B cell (primary cell): Measurements from ENCODE around the gene CLEC2B. TPM values are rescaled to one million over a fixed set of nuclear protein-coding genes. Genes with fewer than 3 reads are reported as not detected.

Source experiments
- ATAC-seq: fragments of 200-7000 bp; cut with Tn5 transposase; one replicate; pipeline ENCODE4 v1.10.0; 2021; ENCODE audit warnings: low read depth, mild to moderate bottlenecking, moderate number of reproducible peaks, moderate library complexity
- CTCF ChIA-PET: fragments of 350-600 bp; sonication (Branson Sonifier 250); formaldehyde crosslinking; loops from one replicate; lab custom pipeline; 2021; ENCODE audit warnings: antibody characterized with exemption, inconsistent platforms; lab: Charles Lee
- POLR2A ChIA-PET: fragments of 350-600 bp; sonication (Branson Sonifier 250); formaldehyde crosslinking; loops from one replicate; lab custom pipeline; 2021; ENCODE audit warnings: antibody characterized with exemption; lab: Charles Lee
- DNase-seq: peaks from one replicate; pipeline ENCODE4 v3.0.0; 2013
- H2AFZ ChIP-seq: 2 replicates; pipeline ENCODE4 v1.6.1; 2012; ENCODE audit warnings: mild to moderate bottlenecking, low read depth, low read length; ENCODE audit not compliant: insufficient read depth, poor library complexity, severe bottlenecking
- H3K27ac ChIP-seq, 2 donors: 1 replicate in 1 of 2; 2 replicates in 1 of 2; pipeline ENCODE4 v1.5.1; 2012 to 2013; ENCODE audit warnings: low read length in 2 of 2, mild to moderate bottlenecking in 2 of 2, moderate library complexity in 1 of 2
- H3K27me3 ChIP-seq, 4 experiments: fragments of 200-600 bp in 1 of 4; sonication (generic) in 1 of 4; replicated peaks in 1 of 4; 1 replicate in 2 of 4; 2 replicates in 2 of 4; pipeline versions ENCODE4 v1.6.1 to v1.7.0; 2013 to 2016; ENCODE audit warnings: low read length in 3 of 4, mild to moderate bottlenecking in 2 of 4, mixed read lengths in 1 of 4, moderate library complexity in 1 of 4; ENCODE audit not compliant: insufficient read depth in 4 of 4, control insufficient read depth in 3 of 4; ENCODE audit errors: control extremely low read depth in 1 of 4
- H3K36me3 ChIP-seq, 2 experiments: replicated peaks in 1 of 2; 1 replicate in 1 of 2; 2 replicates in 1 of 2; pipeline versions ENCODE4 v1.6.1 to v1.7.1; 2013; ENCODE audit warnings: low read length in 1 of 2; ENCODE audit not compliant: insufficient read depth in 2 of 2, control insufficient read depth in 1 of 2; ENCODE audit errors: control extremely low read depth in 1 of 2, extremely low read depth in 1 of 2
- H3K4me1 ChIP-seq, 2 donors: fragments of 200-600 bp in 1 of 2; sonication (generic) in 1 of 2; 1 replicate in 1 of 2; 2 replicates in 1 of 2; pipeline versions ENCODE4 v1.5.1 to v1.6.1; 2013 to 2017; ENCODE audit warnings: low read length in 2 of 2; ENCODE audit not compliant: control insufficient read depth in 2 of 2, insufficient read depth in 2 of 2
- H3K4me2 ChIP-seq: replicated peaks from 2 replicates; pipeline ENCODE3; 2012; ENCODE audit warnings: mild to moderate bottlenecking, low read depth, low read length; ENCODE audit not compliant: poor library complexity, severe bottlenecking
- H3K4me3 ChIP-seq, 5 experiments: fragments of 200-600 bp in 1 of 5; sonication (generic) in 1 of 5; 1 replicate in 3 of 5; 2 replicates in 2 of 5; pipeline versions ENCODE4 v1.5.1 to v1.7.0; 2011 to 2016; ENCODE audit warnings: low read length in 4 of 5, mild to moderate bottlenecking in 4 of 5, low read depth in 2 of 5, control low read depth in 1 of 5, moderate library complexity in 1 of 5; ENCODE audit not compliant: insufficient read depth in 1 of 5; ENCODE audit errors: control extremely low read depth in 1 of 5, extremely low read depth in 1 of 5
- H3K79me2 ChIP-seq: fragments of 200-600 bp; sonication (generic); one replicate; pipeline ENCODE4 v1.6.0; 2016; ENCODE audit warnings: low read length; ENCODE audit not compliant: control insufficient read depth, insufficient read depth
- H3K9ac ChIP-seq: fragments of 200-600 bp; sonication (generic); 2 replicates; pipeline ENCODE4 v1.6.1; 2017; ENCODE audit warnings: mild to moderate bottlenecking, low read length, moderate library complexity
- H3K9me3 ChIP-seq, 3 donors: one replicate each; pipeline versions ENCODE4 v1.6.1 to v1.7.1; 2013; ENCODE audit warnings: low read length in 2 of 3; ENCODE audit not compliant: control insufficient read depth in 2 of 3, insufficient read depth in 1 of 3; ENCODE audit errors: control extremely low read depth in 1 of 3
- H4K20me1 ChIP-seq: 2 replicates; pipeline ENCODE4 v1.6.0; 2012; ENCODE audit warnings: mild to moderate bottlenecking, low read length; ENCODE audit not compliant: insufficient read depth, control insufficient read depth, poor library complexity, severe bottlenecking
- H3K27ac Mint-ChIP-seq: one replicate; pipeline ENCODE4 v1.8.0; 2021; ENCODE audit warnings: mixed read lengths
- H3K27me3 Mint-ChIP-seq: one replicate; pipeline ENCODE4 v1.8.0; 2021; ENCODE audit warnings: mixed read lengths
- H3K4me1 Mint-ChIP-seq: one replicate; pipeline ENCODE4 v1.8.0; 2021; ENCODE audit warnings: mixed read lengths
- H3K4me3 Mint-ChIP-seq: one replicate; pipeline ENCODE4 v1.8.0; 2021; ENCODE audit warnings: mixed read lengths
- H3K9me3 Mint-ChIP-seq: one replicate; pipeline ENCODE4 v1.8.0; 2022; ENCODE audit warnings: mixed read lengths; ENCODE audit not compliant: insufficient read depth
- CTCF ChIP-seq: fragments of 200-600 bp; IDR thresholded peaks from one replicate; pipeline ENCODE4 v1.8.0; 2022; ENCODE audit warnings: antibody characterized with exemption, mild to moderate bottlenecking
- EZH2 ChIP-seq: IDR thresholded peaks from 2 replicates; pipeline ENCODE4 v1.6.1; 2012; ENCODE audit warnings: borderline replicate concordance, low read depth, mild to moderate bottlenecking, moderate library complexity, low read length; ENCODE audit not compliant: insufficient read depth, poor library complexity, severe bottlenecking
- WGBS: methylation state at CpG from one replicate; pipeline ENCODE4 v1.1.5; 2013; ENCODE audit warnings: missing lambda C conversion rate; ENCODE audit not compliant: insufficient coverage; 5-methylcytosine and 5-hydroxymethylcytosine counted together
- intact Hi-C: fragments of 100-400 bp; cut with micrococcal nuclease; formaldehyde crosslinking; loops from one replicate; pipeline ENCODE4 v1.10.0; 2022
- polyA plus RNA-seq: library from polyadenylated mRNA; depleted of rRNA; stranded (reverse); fragments of >200 nt; gene quantifications from 2 replicates; pipeline ENCODE4 v1.2.3, GENCODE V29; 2012
- total RNA-seq, 2 donors: library from RNA; stranded (reverse); fragments of 120-200 nt in 1 of 2; gene quantifications; 1 replicate in 1 of 2; 2 replicates in 1 of 2; pipeline versions ENCODE4 v1.2.3 to v1.2.4, GENCODE V29; 2013 to 2022

Gene CLEC2B
- total and polyA plus RNA-seq, 2 donors (not counting 1 experiment from before 2014, with no cell fraction given) = 31.6 to 58.2 TPM

GRCh38 chr12:9868311-9868801, 798 bp downstream of the CLEC2B start:
- no peaks in the 10 kb centered on the region for H3K36me3 ChIP-seq
- peak; percentile 45 for DNase-seq
- ATAC-seq = no peak
- H3K27me3 ChIP-seq = no peaks in the 10 kb centered on the region
- H3K4me3 ChIP-seq = peak overlapping the region; percentile 51 to 97 (median 66)
- peaks cover 5% of the 10 kb centered on the region for H4K20me1 ChIP-seq
- peak overlapping the region; percentile 89 to 90 for H3K27ac ChIP-seq
- Mint-ChIP-seq H3K4me3 (peak overlapping the region; percentile 92), H3K27me3 (no peaks in the 10 kb centered on the region), H3K9me3 (peaks cover 9% of the 10 kb centered on the region), H3K27ac (peak overlapping the region; percentile 75), H3K4me1 (peaks cover 49% of the 10 kb centered on the region)
- TF ChIP-seq CTCF (no peak), EZH2 (no peak)
- no peak overlapping the region for H2AFZ ChIP-seq
- H3K4me1 ChIP-seq = peaks cover 14 to 19% of the 10 kb centered on the region in 2 donors
- peak overlapping the region; percentile 69 for H3K9ac ChIP-seq
- ChIA-PET POLR2A (no interaction called here), CTCF (interaction anchor here (1.3 to 4.3 kb wide), 4 partner anchors 54 to 137 kb away, joined by 3 to 14 read pairs (median 6); no protein-coding TSS in a partner anchor)
- peak overlapping the region; percentile 75 for H3K4me2 ChIP-seq
- intact Hi-C loops = loop anchor here (5.0 to 10.0 kb wide), 4 partner anchors 56 to 744 kb away; partner anchors contain the start of gene MAGOHB
- peaks cover 0 to 10% (median 0%) of the 10 kb centered on the region in 3 donors for H3K9me3 ChIP-seq
- peaks cover 69% of the 10 kb centered on the region for H3K79me2 ChIP-seq
- whole genome bisulfite sequencing = no CpG with 5 or more reads among the region's 11 CpGs

DNA sequence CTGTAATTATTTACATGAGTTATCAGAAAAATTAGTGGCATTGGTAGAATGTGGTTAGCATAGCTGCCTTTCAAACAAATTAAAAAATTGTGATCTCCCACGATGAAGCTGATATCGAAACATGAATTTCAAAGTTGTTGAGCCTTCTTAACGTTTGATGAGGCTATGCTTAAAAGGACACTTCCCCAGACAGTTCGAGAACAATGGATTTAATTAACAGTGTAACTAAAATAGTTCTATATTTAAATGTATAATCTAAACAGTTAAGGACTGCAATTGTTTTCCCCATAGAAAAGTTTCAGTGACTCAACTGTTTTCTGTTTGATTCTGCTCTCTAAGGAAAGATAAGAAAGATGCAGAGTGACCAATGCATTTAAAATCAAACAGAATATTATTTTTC, 1.6 kb downstream of the CLEC2B start:
- POLR2A ChIA-PET = no interaction called here
- ATAC-seq (no peak), DNase-seq (no peak)
- H3K4me1 Mint-ChIP-seq = peaks cover 51% of the 10 kb centered on the region
- no peak overlapping the region for H3K27ac Mint-ChIP-seq
- H3K27me3 Mint-ChIP-seq = no peaks in the 10 kb centered on the region
- peaks cover 14% of the 10 kb centered on the region for H4K20me1 ChIP-seq
- peaks cover 11% of the 10 kb centered on the region for H3K9me3 Mint-ChIP-seq
- H3K4me3 ChIP-seq = peak overlapping the region; percentile 33 to 97 (median 60)
- H3K36me3 ChIP-seq = no peaks in the 10 kb centered on the region
- no peaks in the 10 kb centered on the region for H3K27me3 ChIP-seq
- no CpG with 5 or more reads among the region's 4 CpGs for WGBS
- H3K9ac ChIP-seq = peak overlapping the region; percentile 69
- peaks cover 0 to 10% (median 0%) of the 10 kb centered on the region in 3 donors for H3K9me3 ChIP-seq
- peaks cover 78% of the 10 kb centered on the region for H3K79me2 ChIP-seq
- intact Hi-C loops = loop anchor here (2.0 to 10.0 kb wide), 5 partner anchors 55 to 745 kb away; partner anchors contain the start of gene MAGOHB
- H3K4me3 Mint-ChIP-seq = peak overlapping the region; percentile 90
- H2AFZ ChIP-seq = no peak overlapping the region
- H3K27ac ChIP-seq = peak overlapping the region; percentile 59 to 90
- no peak for TF ChIP-seq EZH2
- TF ChIP-seq CTCF = no peak
- CTCF ChIA-PET = interaction anchor here (0.9 to 4.3 kb wide), 5 partner anchors 53 to 324 kb away, joined by 3 to 14 read pairs (median 4); no protein-coding TSS in a partner anchor
- peaks cover 14 to 20% of the 10 kb centered on the region in 2 donors for H3K4me1 ChIP-seq
- peak overlapping the region; percentile 75 for H3K4me2 ChIP-seq
